ENCODE results near the gene ASB9.
A peak's percentile ranks its signal among the peaks of the same experiment; 100 is the strongest.
"Not testable (repeated sequence)": the region's sequence is repeated elsewhere in the genome, so short reads cannot be mapped to it uniquely, and the experiment has no call there.

The ASB9 gene

GRCh38 chrX:15269618-15270521, at the start of gene ASB9:
ASB9 (minus strand) TSS chrX:15270083; CDS start chrX:15269874, 209 bp downstream.
- DNase-seq (ENCODE audit: low read depth) = no peak

GRCh38 chrX:15319075-15319474, 49.2 kb upstream of the ASB9 start:
- DNase-seq (ENCODE audit: low read depth) = no peak

- DNase-seq (ENCODE audit: low read depth) = no peak
Measured at GRCh38 chrX:15315509-15315908, 45.6 kb upstream of the ASB9 start, which contains the start of gene ASB11. ASB11 (minus strand) TSS chrX:15315640; CDS start chrX:15315605, 35 bp downstream.

GRCh38 chrX:15314472-15314871, 44.6 kb upstream of the ASB9 start:
- DNase-seq (ENCODE audit: low read depth) = no peak

- DNase-seq (ENCODE audit: low read depth) = no peak
Measured at GRCh38 chrX:15311119-15311518, 41.2 kb upstream of the ASB9 start.

GRCh38 chrX:15310117-15310516, 40.2 kb upstream of the ASB9 start:
- DNase-seq (ENCODE audit: low read depth) = no peak

GRCh38 chrX:15305899-15306298, 36.0 kb upstream of the ASB9 start:
- DNase-seq (ENCODE audit: low read depth) = not testable (repeated sequence)

GRCh38 chrX:15301924-15302323, 32.0 kb upstream of the ASB9 start:
- no peak for DNase-seq (ENCODE audit: low read depth)

- no peak for DNase-seq (ENCODE audit: low read depth)
Measured at GRCh38 chrX:15299941-15300851, 30.3 kb upstream of the ASB9 start.

GRCh38 chrX:15298780-15299179, 28.9 kb upstream of the ASB9 start:
- DNase-seq (ENCODE audit: low read depth) = no peak

- DNase-seq (ENCODE audit: low read depth) = no peak
Measured at GRCh38 chrX:15298201-15298600, 28.3 kb upstream of the ASB9 start.

- DNase-seq (ENCODE audit: low read depth) = no peak
Measured at GRCh38 chrX:15293451-15293850, 23.6 kb upstream of the ASB9 start.

GRCh38 chrX:15292861-15293260, 23.0 kb upstream of the ASB9 start:
- DNase-seq (ENCODE audit: low read depth) = no peak

GRCh38 chrX:15277604-15278003, 7.7 kb upstream of the ASB9 start:
- DNase-seq (ENCODE audit: low read depth) = no peak

GRCh38 chrX:15274946-15275345, 5.1 kb upstream of the ASB9 start:
- DNase-seq (ENCODE audit: low read depth) = no peak

- DNase-seq (ENCODE audit: low read depth) = not testable (repeated sequence)
Measured at GRCh38 chrX:15273275-15273674, 3.4 kb upstream of the ASB9 start.

- no peak for DNase-seq (ENCODE audit: low read depth)
Measured at GRCh38 chrX:15271757-15272156, 1.9 kb upstream of the ASB9 start.

GRCh38 chrX:15269120-15269519, 763 bp downstream of the ASB9 start:
- no peak for DNase-seq (ENCODE audit: low read depth)

GRCh38 chrX:15254852-15255251, 15.0 kb downstream of the ASB9 start:
- no peak for DNase-seq (ENCODE audit: low read depth)

- DNase-seq (ENCODE audit: low read depth) = no peak
Measured at GRCh38 chrX:15245896-15246295, 24.0 kb downstream of the ASB9 start.

GRCh38 chrX:15244421-15244820, 25.5 kb downstream of the ASB9 start:
- no peak for DNase-seq (ENCODE audit: low read depth)

GRCh38 chrX:15242899-15243555, 26.9 kb downstream of the ASB9 start:
- peak; percentile 32 for DNase-seq (ENCODE audit: low read depth)

All from stimulated activated CD4-positive, alpha-beta T cell treated with anti-CD3 and anti-CD28 coated beads, Interleukin-2, amount 100 ng/mL, for 4 hours (primary cell).